Lower lobe of right lung (tissue), 2 donors: ENCODE results near the gene ERMAP. TPM values are rescaled to one million over a fixed set of nuclear protein-coding genes. Genes with fewer than 3 reads are reported as not detected.
"Not testable (repeated sequence)": the region's sequence is repeated elsewhere in the genome, so short reads cannot be mapped to it uniquely, and the experiment has no call there.

Source experiments
- ATAC-seq, 2 donors: fragments of 200-7000 bp; cut with Tn5 transposase; one replicate each; pipeline ENCODE4 v1.9.1; 2020 to 2022; ENCODE audit warnings: mild to moderate bottlenecking in 2 of 2, moderate library complexity in 2 of 2
- DNase-seq: peaks from one replicate; pipeline ENCODE4 v3.0.0-alpha.2; 2020
- H3K27ac ChIP-seq: fragments of 200-600 bp; one replicate; pipeline ENCODE4 v1.8.0; 2022
- H3K27me3 ChIP-seq: fragments of 200-600 bp; one replicate; pipeline ENCODE4 v1.8.0; 2022; ENCODE audit warnings: low read depth
- H3K36me3 ChIP-seq: fragments of 200-600 bp; one replicate; pipeline ENCODE4 v1.8.0; 2022; ENCODE audit warnings: mild to moderate bottlenecking
- H3K4me1 ChIP-seq: fragments of 200-600 bp; one replicate; pipeline ENCODE4 v1.8.0; 2022
- H3K4me3 ChIP-seq: fragments of 200-600 bp; one replicate; pipeline ENCODE4 v1.8.0; 2022; ENCODE audit warnings: mild to moderate bottlenecking
- H3K9me3 ChIP-seq: fragments of 200-600 bp; one replicate; pipeline ENCODE4 v1.8.0; 2022
- intact Hi-C: fragments of 100-400 bp; cut with DNase I; formaldehyde crosslinking; loops from one replicate; pipeline ENCODE4 v1.11.0; 2022
- total RNA-seq: library from RNA; stranded (reverse); fragmentation: NEBNext Ultra II Directional; extraction: Animal tissue kit (Norgen Biotek cat#: 25700); gene quantifications from one replicate; pipeline ENCODE4 v1.2.1, GENCODE V29; 2021
- TF ChIP-seq, protein P1 (sequence below): fragments of 200-600 bp; IDR thresholded peaks from one replicate; pipeline ENCODE4 v1.8.0; 2022; ENCODE audit warnings: antibody characterized with exemption, mild to moderate bottlenecking
- donor health status: DM: no; HTN: yes; CAD: no; lungs with severe emphysema.

ERMAP gene
- total RNA-seq, 1 donor from 2014 or later = 15.2 TPM

DNA sequence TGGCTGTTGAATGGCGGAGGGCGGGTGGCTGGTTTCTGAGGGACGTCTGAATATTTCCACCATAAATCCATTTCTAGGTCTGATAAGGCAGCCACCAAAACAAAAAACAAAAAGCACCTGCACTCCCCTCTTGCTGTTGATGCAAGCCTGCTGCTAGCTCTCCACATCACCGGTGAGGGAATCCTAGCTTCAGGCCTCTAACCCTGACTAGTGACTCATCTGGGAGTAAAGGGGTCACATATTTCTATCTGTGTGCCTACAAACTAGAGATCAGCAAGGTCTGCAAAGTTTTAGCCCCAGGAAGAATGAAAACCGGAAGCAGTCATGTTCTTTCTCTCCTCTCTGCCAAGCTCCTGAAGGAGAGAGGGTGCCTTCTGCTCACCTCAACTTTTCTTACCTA, 10.3 kb upstream of the ERMAP start:
- DNase-seq = no peak
- Histone ChIP-seq H3K27ac (no peak overlapping the region), H3K9me3 (no peaks in the 10 kb centered on the region), H3K27me3 (no peaks in the 10 kb centered on the region), H3K36me3 (peaks cover 16% of the 10 kb centered on the region), H3K4me3 (no peak overlapping the region), H3K4me1 (no peaks in the 10 kb centered on the region)
- TF ChIP-seq, protein P1, sequence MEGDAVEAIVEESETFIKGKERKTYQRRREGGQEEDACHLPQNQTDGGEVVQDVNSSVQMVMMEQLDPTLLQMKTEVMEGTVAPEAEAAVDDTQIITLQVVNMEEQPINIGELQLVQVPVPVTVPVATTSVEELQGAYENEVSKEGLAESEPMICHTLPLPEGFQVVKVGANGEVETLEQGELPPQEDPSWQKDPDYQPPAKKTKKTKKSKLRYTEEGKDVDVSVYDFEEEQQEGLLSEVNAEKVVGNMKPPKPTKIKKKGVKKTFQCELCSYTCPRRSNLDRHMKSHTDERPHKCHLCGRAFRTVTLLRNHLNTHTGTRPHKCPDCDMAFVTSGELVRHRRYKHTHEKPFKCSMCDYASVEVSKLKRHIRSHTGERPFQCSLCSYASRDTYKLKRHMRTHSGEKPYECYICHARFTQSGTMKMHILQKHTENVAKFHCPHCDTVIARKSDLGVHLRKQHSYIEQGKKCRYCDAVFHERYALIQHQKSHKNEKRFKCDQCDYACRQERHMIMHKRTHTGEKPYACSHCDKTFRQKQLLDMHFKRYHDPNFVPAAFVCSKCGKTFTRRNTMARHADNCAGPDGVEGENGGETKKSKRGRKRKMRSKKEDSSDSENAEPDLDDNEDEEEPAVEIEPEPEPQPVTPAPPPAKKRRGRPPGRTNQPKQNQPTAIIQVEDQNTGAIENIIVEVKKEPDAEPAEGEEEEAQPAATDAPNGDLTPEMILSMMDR = no peak
- ATAC-seq = no peak
- intact Hi-C loops = no loop called here

DNA sequence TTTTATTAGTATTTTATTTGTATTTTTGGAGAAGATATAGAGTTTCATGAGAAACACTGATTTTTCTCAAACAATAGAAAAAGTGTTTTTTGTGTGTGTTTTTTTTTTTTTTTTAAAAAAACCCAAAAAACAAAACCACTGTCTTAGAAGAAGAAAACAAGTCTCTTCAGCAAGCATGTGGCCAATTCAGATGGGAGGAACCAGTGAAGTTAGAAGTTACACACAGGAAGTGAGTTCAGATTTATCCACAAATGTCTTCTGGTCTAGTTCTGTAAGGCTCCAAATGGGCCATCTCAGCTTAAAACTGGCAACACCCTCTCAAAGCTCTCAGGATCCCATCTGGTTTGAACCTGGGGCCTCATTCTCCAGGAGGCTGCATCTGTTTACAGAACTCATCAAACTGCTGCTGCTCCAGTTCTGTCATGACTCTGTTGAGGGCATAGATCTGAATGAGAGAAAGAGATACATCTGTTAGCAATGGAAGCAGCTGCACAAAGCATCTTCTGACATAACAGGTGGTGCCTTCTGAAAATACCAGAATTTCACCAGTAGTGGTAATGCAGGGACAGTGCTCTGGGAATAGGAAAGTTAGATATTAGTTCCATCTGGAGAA, 9.8 kb upstream of the ERMAP start:
- ATAC-seq = no peak
- Histone ChIP-seq H3K4me1 (no peaks in the 10 kb centered on the region), H3K4me3 (no peak overlapping the region), H3K9me3 (no peaks in the 10 kb centered on the region), H3K36me3 (peaks cover 16% of the 10 kb centered on the region), H3K27me3 (no peaks in the 10 kb centered on the region), H3K27ac (no peak overlapping the region)
- intact Hi-C loops = no loop called here
- TF ChIP-seq, protein P1 = no peak
- no peak for DNase-seq

DNA sequence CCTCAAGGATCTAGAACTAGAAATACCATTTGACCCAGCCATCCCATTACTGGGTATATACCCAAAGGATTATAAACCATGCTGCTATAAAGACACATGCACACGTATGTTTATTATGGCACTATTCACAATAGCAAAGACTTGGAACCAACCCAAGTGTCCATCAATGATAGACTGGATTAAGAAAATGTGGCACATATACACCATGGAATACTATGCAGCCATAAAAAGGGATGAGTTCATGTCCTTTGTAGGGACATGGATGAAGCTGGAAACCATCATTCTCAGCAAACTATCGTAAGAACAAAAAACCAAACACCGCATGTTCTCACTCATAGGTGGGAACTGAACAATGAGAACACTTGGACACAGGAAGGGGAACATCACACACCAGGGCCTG, 2.1 kb upstream of the ERMAP start:
- H3K27ac ChIP-seq, H3K36me3 ChIP-seq, H3K27me3 ChIP-seq, H3K4me3 ChIP-seq, DNase-seq, intact Hi-C loops, H3K9me3 ChIP-seq, ATAC-seq: not testable (repeated sequence)
- H3K4me1 ChIP-seq = peaks cover 13% of the 10 kb centered on the region

DNA sequence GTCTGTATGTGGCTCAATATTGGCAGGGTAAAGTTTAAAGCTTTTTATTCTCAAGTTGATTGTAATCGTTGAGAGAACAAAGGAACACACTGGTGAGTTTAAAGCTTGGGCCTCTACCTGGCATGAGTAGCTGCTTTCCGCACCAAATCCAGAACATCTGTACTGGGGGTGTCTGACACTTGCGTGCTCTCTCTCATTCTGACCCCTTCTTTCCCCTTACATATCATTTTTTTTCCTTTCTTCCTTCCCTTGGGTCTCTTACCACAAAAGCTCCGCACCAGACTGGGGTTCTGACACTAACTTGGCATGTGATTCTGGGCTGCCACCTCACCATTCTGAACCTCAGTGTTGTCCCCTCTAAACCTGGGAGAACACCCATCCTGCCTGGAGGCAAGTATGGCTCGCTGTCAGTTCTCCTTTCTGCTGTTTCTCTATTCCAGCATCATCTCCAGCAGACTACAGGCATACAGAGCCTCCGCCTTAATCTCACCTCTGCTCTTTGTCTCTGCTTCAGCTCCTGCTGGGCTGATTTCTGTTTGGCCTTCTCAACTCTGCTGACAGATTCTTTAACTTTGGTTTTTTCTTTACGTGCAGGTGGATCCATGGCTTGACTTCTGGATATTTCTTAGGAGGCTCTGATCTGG, 859 bp upstream of the ERMAP start:
- Histone ChIP-seq H3K36me3 (peaks cover 2% of the 10 kb centered on the region), H3K9me3 (no peaks in the 10 kb centered on the region), H3K27me3 (no peaks in the 10 kb centered on the region), H3K4me3 (peak overlapping the region; percentile 72), H3K27ac (peak overlapping the region; percentile 98), H3K4me1 (peaks cover 13% of the 10 kb centered on the region)
- intact Hi-C loops = no loop called here
- DNase-seq (no peak), ATAC-seq (no peak)
- TF ChIP-seq, protein P1 = no peak

DNA sequence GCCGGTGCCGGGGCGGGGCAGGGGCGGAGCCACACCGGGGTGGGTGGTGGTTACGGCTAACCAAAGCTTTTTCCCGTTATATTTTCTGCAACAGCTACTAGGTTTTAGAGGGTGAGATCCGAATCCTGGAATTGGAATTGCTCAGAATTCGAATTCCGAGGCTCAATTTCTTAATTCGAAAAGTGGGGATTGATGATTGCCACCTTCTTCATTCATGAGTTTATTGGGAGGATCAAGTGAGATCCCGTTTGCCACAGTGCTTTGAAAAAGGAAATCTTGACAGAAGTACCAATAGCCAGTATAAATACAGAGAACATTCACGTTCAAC, 482 bp downstream of the ERMAP start:
- H3K27ac ChIP-seq = peak overlapping the region; percentile 98
- DNase-seq = no peak
- H3K4me1 ChIP-seq = peaks cover 17% of the 10 kb centered on the region
- no peaks in the 10 kb centered on the region for H3K27me3 ChIP-seq
- H3K9me3 ChIP-seq = no peaks in the 10 kb centered on the region
- no peaks in the 10 kb centered on the region for H3K36me3 ChIP-seq
- TF ChIP-seq, protein P1 = no peak
- H3K4me3 ChIP-seq = peak overlapping the region; percentile 72
- intact Hi-C loops = no loop called here
- ATAC-seq = no peak

DNA sequence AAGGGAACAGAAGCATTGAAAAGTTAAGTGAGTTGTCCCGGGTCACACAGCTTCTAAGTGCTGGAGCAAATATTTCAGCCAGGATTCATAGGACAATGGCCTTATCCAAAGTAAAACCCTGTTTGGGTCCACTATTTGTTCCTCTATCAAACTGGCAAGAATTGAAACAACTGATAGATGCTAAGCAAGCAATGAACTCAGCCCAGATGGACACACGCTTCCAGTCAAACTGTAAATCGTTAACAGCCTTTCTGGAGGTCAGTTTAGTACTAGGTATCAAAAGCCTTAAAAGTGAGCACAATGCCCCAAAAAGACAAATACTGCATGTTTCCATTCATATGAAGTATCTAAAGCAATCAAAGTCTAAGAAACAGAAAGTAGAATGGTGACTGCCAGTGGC, 1.1 kb downstream of the ERMAP start:
- Histone ChIP-seq H3K36me3 (no peaks in the 10 kb centered on the region), H3K27me3 (no peaks in the 10 kb centered on the region), H3K4me3 (peak overlapping the region; percentile 72), H3K27ac (no peak overlapping the region), H3K9me3 (no peaks in the 10 kb centered on the region), H3K4me1 (peaks cover 23% of the 10 kb centered on the region)
- ATAC-seq = no peak
- TF ChIP-seq, protein P1 = no peak
- intact Hi-C loops = no loop called here
- DNase-seq = no peak
